GM12892 (cell line): ENCODE measurements around the gene SPAG4.

Source experiments
- POLR2A ChIP-seq: IDR thresholded peaks from 2 replicates; pipeline ENCODE4 v1.6.1; 2011; ENCODE audit warnings: low read depth, low read length, control low read depth
- POLR2AphosphoS5 ChIP-seq: IDR thresholded peaks from 2 replicates; pipeline ENCODE4 v1.6.1; 2011; ENCODE audit warnings: low read depth, low read length, control low read depth
- TAF1 ChIP-seq: IDR thresholded peaks from 2 replicates; pipeline ENCODE4 v1.6.1; 2011; ENCODE audit warnings: low read depth, mild to moderate bottlenecking, control low read depth, low read length, borderline replicate concordance

DNA sequence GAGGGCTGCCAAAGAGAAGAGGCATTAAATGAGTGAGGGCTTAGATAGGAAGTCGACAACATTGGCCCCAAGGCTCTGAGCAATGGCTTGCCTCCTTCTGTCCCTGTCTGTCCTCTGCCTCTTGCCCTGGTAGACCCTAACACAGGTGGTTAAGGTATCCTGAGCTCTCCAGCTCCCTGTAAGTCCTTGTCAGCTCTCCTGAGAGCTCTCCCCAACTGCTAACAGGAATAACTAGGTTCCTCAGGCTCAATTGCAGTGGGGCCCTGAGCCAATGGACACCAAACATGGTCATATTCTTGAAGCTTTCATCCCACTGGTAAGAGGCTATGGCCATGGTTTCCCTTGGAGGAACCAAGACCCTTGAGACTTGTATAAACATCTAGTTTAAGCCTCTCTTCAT is 54.1 kb downstream of the SPAG4 start:
- no peak for TF ChIP-seq POLR2AphosphoS5
- TF ChIP-seq TAF1: no peak
- no peak for TF ChIP-seq POLR2A
